HEK293 (cell line): ENCODE measurements around the gene ABHD3.

Experiments used
- HOXA7 ChIP-seq: sonication (generic); formaldehyde crosslinking; IDR thresholded peaks from 2 replicates; pipeline ENCODE4 v1.8.1; 2022; ENCODE audit warnings: missing genetic modification reagents, borderline replicate concordance
- ZEB2 ChIP-seq: fragments of 450-650 bp; formaldehyde crosslinking; IDR thresholded peaks from 2 replicates; pipeline ENCODE4 v1.5.1; 2016; ENCODE audit warnings: missing biosample characterization, missing genetic modification characterization
- ZNF621 ChIP-seq: fragments of 450-650 bp; formaldehyde crosslinking; IDR thresholded peaks from 2 replicates; pipeline ENCODE4 v1.5.1; 2017; ENCODE audit warnings: missing biosample characterization, missing genetic modification characterization

DNA sequence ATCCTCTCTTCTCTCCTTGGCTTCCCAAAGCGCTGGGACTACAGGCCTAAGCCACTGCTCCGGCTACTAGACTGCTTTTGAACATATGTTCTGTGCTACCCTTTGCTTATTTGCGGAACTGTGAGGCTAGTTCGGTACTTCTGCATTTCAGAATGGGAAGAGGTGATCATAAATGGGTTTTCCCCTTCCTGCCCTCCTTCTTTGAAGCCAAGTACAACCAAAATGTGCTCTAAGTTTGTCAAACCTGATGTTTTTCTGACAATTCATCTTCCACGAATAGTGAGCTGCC, 102.3 kb downstream of the ABHD3 start:
- no peak for TF ChIP-seq HOXA7
- TF ChIP-seq ZNF621, result no peak
- no peak for TF ChIP-seq ZEB2 (tag by site-specific recombination)
